MM.1S (cell line): ENCODE results near the gene APOL3.
"Not testable (repeated sequence)": the region's sequence is repeated elsewhere in the genome, so short reads cannot be mapped to it uniquely, and the experiment has no call there.

Source experiments
- DNase-seq: peaks from one replicate; pipeline ENCODE4 v3.0.0-alpha.2; 2015
- H2AFZ ChIP-seq: fragments of 300-600 bp; sonication (generic); 2 replicates; pipeline ENCODE4 v1.6.0; 2016; ENCODE audit warnings: antibody characterized with exemption, low read length
- H3F3A ChIP-seq: fragments of 300-600 bp; sonication (generic); 2 replicates; pipeline ENCODE4 v1.6.1; 2016; ENCODE audit warnings: mild to moderate bottlenecking, antibody characterized with exemption, low read length, moderate library complexity, mixed read lengths; ENCODE audit not compliant: insufficient read depth
- H3K27ac ChIP-seq: fragments of 300-600 bp; sonication (generic); 2 replicates; pipeline ENCODE4 v1.5.1; 2016; ENCODE audit warnings: mild to moderate bottlenecking, low read length
- H3K27me3 ChIP-seq: fragments of 300-600 bp; sonication (generic); replicated peaks from 2 replicates; pipeline ENCODE4 v1.6.0; 2016; ENCODE audit warnings: low read length; ENCODE audit not compliant: insufficient read depth
- H3K36me3 ChIP-seq: fragments of 300-600 bp; sonication (generic); replicated peaks from 2 replicates; pipeline ENCODE4 v1.6.1; 2016; ENCODE audit warnings: mild to moderate bottlenecking, low read length, mixed read lengths; ENCODE audit not compliant: insufficient read depth
- H3K4me1 ChIP-seq: fragments of 300-600 bp; sonication (generic); 2 replicates; pipeline ENCODE4 v1.6.1; 2016; ENCODE audit warnings: low read length, mixed read lengths
- H3K4me2 ChIP-seq: fragments of 300-600 bp; sonication (generic); 2 replicates; pipeline ENCODE4 v1.6.0; 2016; ENCODE audit warnings: low read depth, low read length
- H3K4me3 ChIP-seq: fragments of 300-600 bp; sonication (generic); 2 replicates; pipeline ENCODE4 v1.5.1; 2016; ENCODE audit warnings: low read length, mixed read lengths
- H3K79me2 ChIP-seq: fragments of 300-600 bp; sonication (generic); 2 replicates; pipeline ENCODE4 v1.6.1; 2016; ENCODE audit warnings: mixed run types, low read length, mixed read lengths
- H3K9ac ChIP-seq: fragments of 300-600 bp; sonication (generic); 2 replicates; pipeline ENCODE4 v1.6.1; 2016; ENCODE audit warnings: low read length, mixed read lengths
- H3K9me2 ChIP-seq: fragments of 300-600 bp; sonication (generic); replicated peaks from 2 replicates; pipeline ENCODE4 v1.6.1; 2016; ENCODE audit warnings: mild to moderate bottlenecking, low read length, mixed read lengths; ENCODE audit not compliant: insufficient read depth
- H3K9me3 ChIP-seq: fragments of 300-600 bp; sonication (generic); replicated peaks from 2 replicates; pipeline ENCODE4 v1.6.1; 2016; ENCODE audit warnings: mild to moderate bottlenecking, low read length, mixed read lengths; ENCODE audit not compliant: insufficient read depth
- H4K20me1 ChIP-seq: fragments of 300-600 bp; sonication (generic); 2 replicates; pipeline ENCODE4 v1.6.1; 2016; ENCODE audit warnings: mild to moderate bottlenecking, low read length, moderate library complexity, mixed read lengths; ENCODE audit not compliant: insufficient read depth
- CTCF ChIP-seq: fragments of 300-600 bp; sonication (generic); IDR thresholded peaks from 2 replicates; pipeline ENCODE4 v1.5.1; 2016; ENCODE audit warnings: antibody characterized with exemption, low read length, mixed read lengths
- EZH2 ChIP-seq: fragments of 300-600 bp; sonication (generic); optimal IDR thresholded peaks from 2 replicates; pipeline ENCODE3; 2017; ENCODE audit warnings: low read depth, mild to moderate bottlenecking, antibody characterized with exemption, low read length, mixed read lengths
- EZH2phosphoT487 ChIP-seq: fragments of 300-600 bp; sonication (generic); IDR thresholded peaks from 2 replicates; pipeline ENCODE4 v1.6.1; 2018; ENCODE audit warnings: antibody characterized with exemption, low read length

The APOL3 gene

GRCh38 chr22:36208162-36208765, 47.7 kb upstream of the APOL3 start:
- Histone ChIP-seq H3K79me2 (no peaks in the 10 kb centered on the region), H3K4me2 (no peak overlapping the region), H3K27ac (no peak overlapping the region), H3F3A (0 out of 2 replicates have a peak, but pooled peaks cover 3% of the 10 kb centered on the region), H2AFZ (no peak overlapping the region), H3K4me1 (no peaks in the 10 kb centered on the region), H3K9me3 (no peaks in the 10 kb centered on the region), H4K20me1 (no peaks in the 10 kb centered on the region), H3K9ac (no peak overlapping the region), H3K36me3 (no peaks in the 10 kb centered on the region), H3K4me3 (no peak overlapping the region), H3K27me3 (no peaks in the 10 kb centered on the region), H3K9me2 (no peaks in the 10 kb centered on the region)
- no peak for TF ChIP-seq CTCF
- TF ChIP-seq EZH2 = no peak
- no peak for TF ChIP-seq EZH2phosphoT487
- no peak for DNase-seq

- Histone ChIP-seq H3F3A (0 out of 2 replicates have a peak, but pooled peaks cover 3% of the 10 kb centered on the region), H3K4me1 (no peaks in the 10 kb centered on the region), H3K9me3 (no peaks in the 10 kb centered on the region), H3K9ac (no peak overlapping the region), H3K4me3 (no peak overlapping the region), H3K9me2 (no peaks in the 10 kb centered on the region), H4K20me1 (no peaks in the 10 kb centered on the region), H2AFZ (no peak overlapping the region), H3K79me2 (no peaks in the 10 kb centered on the region), H3K27me3 (no peaks in the 10 kb centered on the region), H3K4me2 (no peak overlapping the region), H3K36me3 (no peaks in the 10 kb centered on the region), H3K27ac (no peak overlapping the region)
- no peak for TF ChIP-seq EZH2
- DNase-seq = no peak
These were observed 45.7 kb upstream of the APOL3 start for GRCh38 chr22:36206255-36206654.

GRCh38 chr22:36205573-36205972, 45.0 kb upstream of the APOL3 start:
- not testable (repeated sequence) for H2AFZ ChIP-seq

GRCh38 chr22:36204632-36205015, 44.1 kb upstream of the APOL3 start:
- Histone ChIP-seq H3K27ac (no peak overlapping the region), H3K4me1 (no peaks in the 10 kb centered on the region), H2AFZ (0 out of 2 replicates have a peak overlapping the region, but pooled peaks have one; percentile 17), H3K9me2 (no peaks in the 10 kb centered on the region), H3F3A (0 out of 2 replicates have a peak, but pooled peaks cover 3% of the 10 kb centered on the region), H3K9me3 (no peaks in the 10 kb centered on the region), H3K4me3 (no peak overlapping the region), H3K9ac (no peak overlapping the region), H4K20me1 (no peaks in the 10 kb centered on the region), H3K79me2 (no peaks in the 10 kb centered on the region), H3K36me3 (no peaks in the 10 kb centered on the region), H3K27me3 (no peaks in the 10 kb centered on the region), H3K4me2 (peak overlapping the region; percentile 31)
- TF ChIP-seq CTCF (no peak), EZH2 (no peak), EZH2phosphoT487 (no peak)
- no peak for DNase-seq

More at GRCh38 chr22:36205573-36205972, 45.0 kb upstream of the APOL3 start:
- not testable (repeated sequence) for H3K27me3 ChIP-seq, H3K9ac ChIP-seq, H3K9me3 ChIP-seq, H3K27ac ChIP-seq, H3K9me2 ChIP-seq, H3K36me3 ChIP-seq, H3K79me2 ChIP-seq, H3K4me1 ChIP-seq, H3K4me3 ChIP-seq, H4K20me1 ChIP-seq, H3K4me2 ChIP-seq, H3F3A ChIP-seq, DNase-seq
